ENCODE data around the gene MMD2.

DNA sequence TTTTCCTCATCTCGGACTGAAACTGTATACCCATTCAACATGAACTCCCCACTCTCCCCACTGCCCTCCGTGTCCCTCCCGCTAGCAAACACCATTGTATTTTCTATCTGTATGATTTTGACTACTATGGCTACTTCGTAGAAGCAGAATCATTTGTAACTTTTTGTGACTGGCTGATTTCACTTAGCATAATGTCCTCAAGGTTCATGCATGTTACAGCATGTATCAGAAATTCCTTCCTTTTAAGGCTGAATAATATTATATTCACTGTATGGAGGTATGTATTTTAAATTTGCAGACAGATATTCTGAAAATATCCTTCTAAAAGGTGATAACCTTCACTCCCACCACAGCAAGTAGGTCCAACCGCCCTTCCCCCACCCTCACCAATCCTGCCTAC is 42.9 kb upstream of the MMD2 start:
- TF ChIP-seq EZH2 (IDR thresholded peaks at IDR 0.05; ENCODE audit: low read depth, unreplicated experiment) (no peak), REST (IDR thresholded peaks at IDR 0.05; ENCODE audit: unreplicated experiment) (no peak)
- TF ChIP-seq, protein P1, sequence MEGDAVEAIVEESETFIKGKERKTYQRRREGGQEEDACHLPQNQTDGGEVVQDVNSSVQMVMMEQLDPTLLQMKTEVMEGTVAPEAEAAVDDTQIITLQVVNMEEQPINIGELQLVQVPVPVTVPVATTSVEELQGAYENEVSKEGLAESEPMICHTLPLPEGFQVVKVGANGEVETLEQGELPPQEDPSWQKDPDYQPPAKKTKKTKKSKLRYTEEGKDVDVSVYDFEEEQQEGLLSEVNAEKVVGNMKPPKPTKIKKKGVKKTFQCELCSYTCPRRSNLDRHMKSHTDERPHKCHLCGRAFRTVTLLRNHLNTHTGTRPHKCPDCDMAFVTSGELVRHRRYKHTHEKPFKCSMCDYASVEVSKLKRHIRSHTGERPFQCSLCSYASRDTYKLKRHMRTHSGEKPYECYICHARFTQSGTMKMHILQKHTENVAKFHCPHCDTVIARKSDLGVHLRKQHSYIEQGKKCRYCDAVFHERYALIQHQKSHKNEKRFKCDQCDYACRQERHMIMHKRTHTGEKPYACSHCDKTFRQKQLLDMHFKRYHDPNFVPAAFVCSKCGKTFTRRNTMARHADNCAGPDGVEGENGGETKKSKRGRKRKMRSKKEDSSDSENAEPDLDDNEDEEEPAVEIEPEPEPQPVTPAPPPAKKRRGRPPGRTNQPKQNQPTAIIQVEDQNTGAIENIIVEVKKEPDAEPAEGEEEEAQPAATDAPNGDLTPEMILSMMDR (conservative IDR thresholded peaks at IDR 0.05; ENCODE audit: low read depth in 2 of 2), result no peak

Data from GM23338 (cell line).